Transverse colon (tissue), 4 donors: ENCODE results near the gene GNB1. TPM values are rescaled to one million over a fixed set of nuclear protein-coding genes. Genes with fewer than 3 reads are reported as not detected.

ENCODE experiments used
- DNase-seq: peaks from one replicate; pipeline ENCODE4 v3.0.0-alpha.2; 2019
- H3K27ac ChIP-seq, 4 donors: fragments of 200-600 bp; sonication (generic); 2 replicates each; pipeline ENCODE4 v1.5.1; 2016 to 2018; ENCODE audit warnings: inconsistent platforms in 4 of 4
- H3K27me3 ChIP-seq: fragments of 200-600 bp; sonication (generic); 2 replicates; pipeline ENCODE4 v1.5.1; 2017; ENCODE audit warnings: inconsistent platforms
- H3K36me3 ChIP-seq, 4 donors: fragments of 200-600 bp; sonication (generic); 2 replicates each; pipeline ENCODE4 v1.5.1; 2017 to 2019; ENCODE audit warnings: inconsistent platforms in 4 of 4
- H3K4me1 ChIP-seq, 4 donors: fragments of 200-600 bp; sonication (generic); 2 replicates each; pipeline ENCODE4 v1.5.1; 2017 to 2020; ENCODE audit warnings: inconsistent platforms in 4 of 4
- H3K4me3 ChIP-seq, 4 donors: fragments of 200-600 bp; sonication (generic); 1 replicate in 1 of 4; 2 replicates in 3 of 4; pipeline versions ENCODE4 v1.5.1 to v1.6.1; 2017 to 2019; ENCODE audit warnings: inconsistent platforms in 4 of 4
- H3K9me3 ChIP-seq, 2 donors: fragments of 200-600 bp; sonication (generic); 2 replicates each; pipeline ENCODE4 v1.5.1; 2017 to 2019; ENCODE audit warnings: inconsistent platforms in 2 of 2
- EP300 ChIP-seq: sonication (generic); formaldehyde crosslinking; IDR thresholded peaks from one replicate; pipeline ENCODE4 v1.6.1; 2017; ENCODE audit warnings: antibody characterized with exemption, low read depth
- POLR2A ChIP-seq: fragments of 450-650 bp; IDR thresholded peaks from one replicate; pipeline ENCODE4 v1.6.1; 2016; ENCODE audit warnings: antibody characterized with exemption, mild to moderate bottlenecking, moderate library complexity
- POLR2AphosphoS5 ChIP-seq, 3 donors: sonication (generic); formaldehyde crosslinking; IDR thresholded peaks; one replicate each; pipeline ENCODE4 v1.6.1; 2016; ENCODE audit warnings: antibody characterized with exemption in 3 of 3
- WGBS, 2 donors: methylation state at CpG; one replicate each; pipeline ENCODE4 v1.1.5; 2018; ENCODE audit warnings: low coverage in 1 of 2; 5-methylcytosine and 5-hydroxymethylcytosine counted together
- in situ Hi-C, 4 donors: fragments of 200-750 bp; cut with MboI; loops; one replicate each; pipeline versions ENCODE4 v1.15.0 to v1.15.1; 2017; ENCODE audit warnings: low sequenced_read_pairs in 3 of 4, low pct_ligation_motif_present in 1 of 4, low pct_unique_long_range_greater_than_20kb in 1 of 4
- intact Hi-C: fragments of 100-400 bp; cut with DNase I; formaldehyde crosslinking; loops from one replicate; pipeline ENCODE4 v1.15.1; 2023; ENCODE audit warnings: low total_unique reads
- total RNA-seq, 4 donors: library from RNA; depleted of rRNA; stranded (reverse); fragments of >200 nt; gene quantifications; one replicate each; pipeline ENCODE4 v1.1.0, GENCODE V29; 2016
- TF ChIP-seq, protein P1 (sequence below), 5 experiments: fragments of 200-600 bp in 3 of 5; fragments of 450-650 bp in 2 of 5; sonication (generic) in 3 of 5; IDR thresholded peaks; 1 replicate in 2 of 5; 2 replicates in 3 of 5; pipeline ENCODE4 v1.5.1; 2016 to 2017; ENCODE audit warnings: antibody characterized with exemption in 5 of 5, inconsistent platforms in 3 of 5, mild to moderate bottlenecking in 2 of 5, moderate library complexity in 1 of 5

Gene GNB1
- total RNA-seq, 4 donors from 2014 or later, result 123 to 191 (median 174) TPM

DNA sequence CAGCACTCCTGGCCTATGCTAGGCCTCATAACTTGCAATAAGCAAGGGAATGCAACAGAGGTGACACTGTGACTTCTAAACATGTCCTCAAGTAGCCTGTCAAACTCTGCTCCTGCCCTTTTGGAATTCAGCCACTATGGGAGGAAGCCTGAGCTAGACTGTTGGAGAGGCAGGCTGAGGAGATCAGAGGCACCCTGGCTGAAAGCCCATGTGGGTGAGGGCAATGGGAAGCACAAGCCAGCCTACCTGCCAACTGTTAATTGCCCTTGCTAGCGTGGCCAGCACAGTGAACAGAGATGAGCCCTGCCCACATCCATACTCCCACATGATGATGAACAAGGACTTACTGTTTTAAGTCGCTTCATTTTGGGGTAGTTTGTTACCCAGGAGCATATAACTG, 17.7 kb downstream of the GNB1 start:
- Histone ChIP-seq H3K36me3 (peaks cover 0 to 10% (median 0%) of the 10 kb centered on the region in 4 donors), H3K4me3 (no peak overlapping the region), H3K27me3 (no peaks in the 10 kb centered on the region), H3K4me1 (peaks cover 14 to 80% (median 27%) of the 10 kb centered on the region in 4 donors), H3K27ac (peak overlapping the region in 2 of 4 donors; percentile 29 to 30), H3K9me3 (no peaks in the 10 kb centered on the region)
- WGBS, 2 donors, result 40 to 50% methylated on average over 2 of the region's 2 CpGs
- in situ Hi-C loops (no loop called here), intact Hi-C loops (no loop called here)
- TF ChIP-seq POLR2AphosphoS5 (IDR thresholded peaks at IDR 0.05), result peak in 1 of 3 donors; percentile 16
- TF ChIP-seq, protein P1, sequence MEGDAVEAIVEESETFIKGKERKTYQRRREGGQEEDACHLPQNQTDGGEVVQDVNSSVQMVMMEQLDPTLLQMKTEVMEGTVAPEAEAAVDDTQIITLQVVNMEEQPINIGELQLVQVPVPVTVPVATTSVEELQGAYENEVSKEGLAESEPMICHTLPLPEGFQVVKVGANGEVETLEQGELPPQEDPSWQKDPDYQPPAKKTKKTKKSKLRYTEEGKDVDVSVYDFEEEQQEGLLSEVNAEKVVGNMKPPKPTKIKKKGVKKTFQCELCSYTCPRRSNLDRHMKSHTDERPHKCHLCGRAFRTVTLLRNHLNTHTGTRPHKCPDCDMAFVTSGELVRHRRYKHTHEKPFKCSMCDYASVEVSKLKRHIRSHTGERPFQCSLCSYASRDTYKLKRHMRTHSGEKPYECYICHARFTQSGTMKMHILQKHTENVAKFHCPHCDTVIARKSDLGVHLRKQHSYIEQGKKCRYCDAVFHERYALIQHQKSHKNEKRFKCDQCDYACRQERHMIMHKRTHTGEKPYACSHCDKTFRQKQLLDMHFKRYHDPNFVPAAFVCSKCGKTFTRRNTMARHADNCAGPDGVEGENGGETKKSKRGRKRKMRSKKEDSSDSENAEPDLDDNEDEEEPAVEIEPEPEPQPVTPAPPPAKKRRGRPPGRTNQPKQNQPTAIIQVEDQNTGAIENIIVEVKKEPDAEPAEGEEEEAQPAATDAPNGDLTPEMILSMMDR (IDR thresholded peaks at IDR 0.05), result no peak
- TF ChIP-seq EP300, result no peak
- DNase-seq, result peak; percentile 77

DNA sequence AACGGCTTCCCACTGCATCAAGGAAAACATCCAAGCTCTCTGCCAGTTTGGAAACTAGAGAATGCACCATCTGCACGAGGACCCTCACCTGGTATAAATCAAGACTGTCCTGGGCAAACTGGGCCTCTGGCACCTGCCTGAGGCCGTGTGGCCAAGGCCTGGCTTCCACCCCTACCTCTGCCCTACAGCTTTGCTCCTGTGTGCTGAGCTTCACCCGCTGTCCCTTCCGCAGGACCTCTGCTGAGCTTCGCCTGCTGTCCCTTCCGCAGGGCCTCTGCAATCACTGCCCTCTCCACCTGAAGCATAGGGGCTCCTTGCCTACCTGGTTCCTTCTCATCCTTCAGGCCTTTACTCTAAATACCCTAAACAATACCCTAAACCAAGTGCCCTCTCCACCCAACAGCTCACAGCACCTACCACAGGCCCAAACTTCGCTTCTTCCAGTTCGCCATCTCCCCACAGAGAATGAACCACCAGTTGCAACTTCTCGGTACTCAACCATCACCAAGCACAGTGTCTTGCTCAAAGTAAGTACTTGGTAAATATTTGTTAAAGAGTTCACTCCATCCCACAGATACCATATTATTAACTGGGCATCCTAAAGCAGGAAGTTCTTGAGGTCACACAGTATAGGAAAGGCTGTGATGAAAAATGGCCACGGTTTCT, 18.4 kb downstream of the GNB1 start:
- 83 to 90% methylated on average over 10 to 11 of the region's 11 CpGs for WGBS, 2 donors
- Histone ChIP-seq H3K9me3 (no peaks in the 10 kb centered on the region), H3K27me3 (no peaks in the 10 kb centered on the region), H3K27ac (peak overlapping the region in 1 of 4 donors; percentile 30), H3K36me3 (peaks cover 0 to 10% (median 0%) of the 10 kb centered on the region in 4 donors), H3K4me3 (no peak overlapping the region), H3K4me1 (peaks cover 14 to 80% (median 27%) of the 10 kb centered on the region in 4 donors)
- in situ Hi-C loops (no loop called here), intact Hi-C loops (no loop called here)
- no peak for DNase-seq
- TF ChIP-seq POLR2A, result no peak
- TF ChIP-seq, protein P1 (IDR thresholded peaks at IDR 0.05), result no peak
- no peak for TF ChIP-seq POLR2AphosphoS5 (IDR thresholded peaks at IDR 0.05)
- no peak for TF ChIP-seq EP300

DNA sequence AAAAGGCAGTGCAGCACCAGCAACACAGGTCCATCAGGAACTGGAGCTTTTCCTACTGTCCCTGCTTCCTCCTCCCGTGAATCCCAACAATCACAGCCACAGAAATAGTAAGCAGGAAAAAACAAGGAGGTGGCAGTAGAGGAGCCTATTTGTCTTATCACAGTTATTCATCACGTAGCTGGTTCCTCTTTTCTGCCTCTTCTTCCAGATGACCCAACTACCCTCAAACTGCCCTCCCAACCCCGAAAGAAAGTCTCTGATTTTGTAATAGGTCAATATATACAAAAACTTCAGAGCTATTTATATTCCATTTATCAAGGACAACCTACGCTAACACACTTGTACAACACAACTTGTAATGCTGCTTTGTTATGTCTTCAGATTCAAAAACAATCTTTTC, 21.4 kb downstream of the GNB1 start:
- Histone ChIP-seq H3K27ac (no peak overlapping the region), H3K4me3 (no peak overlapping the region), H3K4me1 (peaks cover 14 to 68% (median 33%) of the 10 kb centered on the region in 4 donors), H3K9me3 (no peaks in the 10 kb centered on the region), H3K27me3 (no peaks in the 10 kb centered on the region), H3K36me3 (no peaks in the 10 kb centered on the region)
- DNase-seq, result no peak
- 50 to 62% methylated on average over 3 to 4 of the region's 4 CpGs for WGBS, 2 donors
- TF ChIP-seq POLR2A (no peak), EP300 (no peak), POLR2AphosphoS5 (IDR thresholded peaks at IDR 0.05) (no peak)
- TF ChIP-seq, protein P1 (IDR thresholded peaks at IDR 0.05), result no peak
- intact Hi-C loops (no loop called here), in situ Hi-C loops (no loop called here)

GRCh38 chr1:1867164-1867563, 23.7 kb downstream of the GNB1 start:
- no peak overlapping the region for H3K27ac ChIP-seq
- no peaks in the 10 kb centered on the region for H3K27me3 ChIP-seq
- in situ Hi-C loops (no loop called here), intact Hi-C loops (no loop called here)
- H3K4me3 ChIP-seq, result no peak overlapping the region
- no peak for DNase-seq
- H3K9me3 ChIP-seq, result no peaks in the 10 kb centered on the region
- H3K36me3 ChIP-seq, result no peaks in the 10 kb centered on the region
- peaks cover 5 to 66% (median 27%) of the 10 kb centered on the region in 4 donors for H3K4me1 ChIP-seq
- WGBS, 2 donors, result 80 to 95% methylated on average over 1 to 3 of the region's 3 CpGs
- TF ChIP-seq POLR2A (no peak), POLR2AphosphoS5 (IDR thresholded peaks at IDR 0.05) (no peak), EP300 (no peak)
- TF ChIP-seq, protein P1 (IDR thresholded peaks at IDR 0.05), result no peak
